Activated T-cell treated with anti-CD3 and anti-CD28 coated beads, Interleukin-2, amount 50 U/mL, for 1 hour (primary cell): ENCODE measurements around the gene COG5.
"Not testable (repeated sequence)": the region's sequence is repeated elsewhere in the genome, so short reads cannot be mapped to it uniquely, and the experiment has no call there.

Experiments
- DNase-seq: peaks from one replicate; pipeline ENCODE4 v3.0.0-alpha.2; 2020

The COG5 gene

GRCh38 chr7:107579885-107580715 is 16.4 kb upstream of the COG5 start, which contains the start of gene BCAP29:
Gene BCAP29 (plus strand): TSS chr7:107580246. CDS start chr7:107580773, 527 bp downstream.
- DNase-seq: peak; percentile 73

DNA sequence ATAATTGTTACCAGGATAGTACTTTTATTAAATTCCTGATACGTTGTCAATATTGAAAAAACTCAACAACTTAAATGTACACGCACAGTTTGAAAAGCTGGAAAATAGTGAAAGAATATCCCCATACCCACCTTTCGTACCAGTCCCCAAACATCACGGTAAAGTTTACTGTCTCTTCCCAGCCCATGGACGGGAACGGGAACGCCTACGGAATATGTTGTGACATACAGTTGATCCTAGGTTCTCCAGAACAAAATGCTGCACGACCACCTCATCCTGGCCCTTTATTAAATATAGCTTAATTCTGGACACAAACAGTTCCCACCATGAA is 15.8 kb upstream of the COG5 start:
- no peak for DNase-seq

- DNase-seq: no peak
These were observed 9.8 kb upstream of the COG5 start for GRCh38 chr7:107573537-107573936.

GRCh38 chr7:107570298-107570697 is 6.6 kb upstream of the COG5 start:
- no peak for DNase-seq

GRCh38 chr7:107564553-107565298 is 1.0 kb upstream of the COG5 start:
- DNase-seq: no peak

- DNase-seq: no peak
These were observed 492 bp downstream of the COG5 start for GRCh38 chr7:107563081-107563774.

- no peak for DNase-seq
These were observed 2.7 kb downstream of the COG5 start for GRCh38 chr7:107560898-107561516.

DNA sequence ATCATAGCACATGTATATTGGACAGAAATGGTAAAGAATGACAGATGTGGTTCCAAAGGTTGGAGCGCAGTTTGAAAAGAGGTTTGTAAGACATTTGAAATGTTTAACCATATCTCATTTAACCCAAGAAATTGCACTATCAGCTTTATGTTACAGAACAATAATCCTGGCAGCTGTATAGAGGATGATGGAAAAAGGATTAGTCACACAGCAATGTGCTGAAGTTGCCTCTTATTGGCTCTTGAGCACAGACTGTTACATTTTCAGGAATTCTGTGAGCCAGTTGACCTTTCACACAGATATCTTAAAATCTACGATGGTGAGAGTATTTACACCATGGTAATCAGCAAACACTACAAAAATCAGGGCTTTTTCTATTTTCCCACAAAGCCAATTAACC is 3.9 kb downstream of the COG5 start:
- DNase-seq: no peak

DNA sequence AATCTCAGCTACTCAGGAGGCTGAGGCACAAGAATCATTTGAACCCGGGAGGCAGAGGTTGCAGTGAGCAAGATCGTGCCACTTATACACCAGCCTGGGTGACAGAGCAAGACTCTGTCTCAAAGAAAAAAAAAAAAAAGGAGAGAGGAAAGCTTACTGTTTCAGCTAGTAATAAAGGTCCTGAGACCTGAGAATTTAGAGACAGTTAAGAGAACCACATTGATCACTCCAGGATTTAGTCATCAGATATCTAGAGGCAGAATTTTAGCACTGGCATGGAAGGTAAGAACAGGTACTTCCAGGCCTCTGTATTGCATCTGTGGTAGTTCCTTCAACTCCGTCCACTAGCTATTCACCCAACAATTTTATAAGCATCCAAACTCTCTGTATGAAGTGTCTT is 7.8 kb downstream of the COG5 start:
- DNase-seq: no peak

DNA sequence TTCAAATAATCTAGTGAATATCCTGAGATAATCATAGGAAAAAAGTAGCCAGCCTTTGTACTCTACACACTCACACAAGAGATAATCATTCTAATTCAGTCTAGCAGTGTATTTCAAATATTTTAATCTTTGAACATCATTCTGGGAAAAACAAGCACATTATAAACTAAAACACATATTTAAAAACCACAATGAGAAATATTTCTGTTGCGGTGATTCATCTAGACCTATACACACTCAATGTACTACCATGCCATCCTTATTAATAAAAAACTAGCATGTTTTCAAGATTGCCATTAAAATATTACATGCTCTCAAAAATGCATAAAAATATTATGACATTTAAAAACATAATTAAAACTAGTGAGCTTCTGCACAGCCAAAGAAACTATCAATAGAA is 11.8 kb downstream of the COG5 start:
- DNase-seq: no peak

DNA sequence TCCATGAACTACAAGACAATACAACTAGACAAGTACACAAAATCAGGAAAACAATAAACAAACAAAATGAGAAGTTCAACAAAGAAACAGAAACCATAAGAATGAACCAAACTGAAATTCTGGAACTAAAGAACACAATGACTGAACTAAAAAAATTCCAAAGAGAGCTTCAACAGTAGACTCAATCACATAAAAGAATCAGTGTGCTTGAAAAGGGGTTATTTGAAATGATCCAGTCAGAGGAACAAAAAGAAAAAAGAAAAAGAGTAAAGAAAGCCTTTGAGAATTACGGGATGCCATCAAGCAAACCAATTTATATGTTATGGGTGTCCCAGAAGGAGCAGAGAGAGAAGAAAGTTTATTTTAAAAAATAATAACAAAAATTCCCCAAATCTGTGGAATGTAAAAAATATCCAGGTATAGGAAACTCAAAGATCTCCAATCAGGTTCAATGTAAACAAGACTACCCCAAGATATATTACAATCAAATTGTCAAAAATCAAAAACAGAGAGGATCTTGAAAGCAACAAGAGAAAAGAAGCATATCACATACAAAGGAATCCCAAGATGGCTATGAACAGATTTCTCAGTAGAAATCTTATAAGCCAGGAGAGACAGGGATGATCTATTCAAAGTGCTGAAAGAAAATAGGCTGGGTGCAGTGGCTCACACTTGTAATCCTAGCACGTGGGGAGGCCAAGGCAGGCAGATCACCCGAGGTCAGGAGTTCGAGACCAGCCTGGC is 18.7 kb downstream of the COG5 start:
- no peak for DNase-seq

- no peak for DNase-seq
These were observed 20.3 kb downstream of the COG5 start for GRCh38 chr7:107543338-107543993.

GRCh38 chr7:107538001-107538400 is 25.7 kb downstream of the COG5 start:
- no peak for DNase-seq

DNA sequence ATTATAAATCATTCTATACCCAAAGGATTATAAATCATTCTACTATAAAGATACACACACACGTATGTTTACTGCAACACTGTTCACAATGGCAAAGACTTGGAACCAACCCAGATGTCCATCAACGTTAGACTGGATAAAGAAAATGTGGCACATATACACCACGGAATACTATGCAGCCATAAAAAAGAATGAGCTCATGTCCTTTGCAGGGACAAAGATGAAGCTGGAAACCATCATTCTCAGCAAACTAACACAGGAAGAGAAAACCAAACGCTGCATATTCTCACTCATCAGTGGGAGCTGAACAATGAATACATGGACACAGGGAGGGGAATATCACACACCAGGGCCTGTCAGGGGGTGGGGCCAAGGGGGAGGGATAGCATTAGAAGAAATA is 26.5 kb downstream of the COG5 start:
- not testable (repeated sequence) for DNase-seq

DNA sequence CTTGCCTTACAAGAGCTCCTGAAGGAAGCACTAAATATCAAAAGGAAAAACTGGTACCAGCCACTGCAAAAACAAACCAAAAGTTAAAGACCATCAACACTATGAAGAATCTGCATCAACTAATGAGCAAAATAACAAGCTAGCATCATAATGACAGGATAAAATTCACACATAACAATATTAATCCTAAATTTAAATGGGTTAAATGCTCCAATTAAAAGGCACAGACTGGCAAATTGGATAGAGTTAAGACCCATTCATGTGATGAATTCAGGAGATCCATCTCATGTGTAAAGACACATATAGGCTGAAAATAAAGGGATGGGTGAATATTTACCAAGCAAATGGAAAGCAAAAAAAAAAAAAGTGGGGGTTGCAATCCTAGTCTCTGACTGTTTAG is 29.6 kb downstream of the COG5 start:
- DNase-seq: no peak

- DNase-seq: no peak
These were observed 33.0 kb downstream of the COG5 start for GRCh38 chr7:107530751-107531150.

GRCh38 chr7:107528461-107528860 is 35.3 kb downstream of the COG5 start:
- no peak for DNase-seq

GRCh38 chr7:107527196-107527595 is 36.5 kb downstream of the COG5 start:
- DNase-seq: no peak

DNA sequence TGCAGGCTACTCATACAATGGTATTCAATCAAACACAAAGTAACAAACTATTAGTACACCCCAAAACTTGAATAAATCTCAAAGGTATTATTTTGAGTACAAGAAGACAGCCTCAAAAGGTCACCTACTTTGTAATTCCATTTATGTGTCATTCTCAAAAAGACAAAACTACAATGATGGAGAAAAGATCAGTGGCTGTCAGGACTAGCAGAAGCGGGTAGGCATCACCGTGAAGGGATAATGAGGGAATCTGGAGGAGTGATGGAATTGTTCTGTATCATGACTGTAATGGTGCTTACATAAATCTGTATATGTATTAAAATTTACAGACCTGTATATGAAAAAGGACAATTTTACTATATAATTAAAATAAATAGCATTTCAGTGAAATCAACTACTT is 37.0 kb downstream of the COG5 start:
- no peak for DNase-seq

- DNase-seq: no peak
These were observed 56.9 kb downstream of the COG5 start for GRCh38 chr7:107506674-107507339.

GRCh38 chr7:107505997-107506673 is 57.6 kb downstream of the COG5 start:
- DNase-seq: no peak
